A549 (cell line): ENCODE results near the gene OSBPL6.

ENCODE experiments used
- CEBPB ChIP-seq, 2 experiments: fragments of >200 bp in 1 of 2; sonication (Bioruptor Twin) in 1 of 2; formaldehyde crosslinking in 1 of 2; IDR thresholded peaks; 2 replicates each; pipeline ENCODE4 v1.6.1; 2012 to 2016
- CHD4 ChIP-seq: fragments of 200-600 bp; sonication (generic); IDR thresholded peaks from 2 replicates; pipeline ENCODE4 v1.6.1; 2016; ENCODE audit warnings: antibody characterized with exemption, mild to moderate bottlenecking, borderline replicate concordance
- EP300 ChIP-seq, 2 experiments: fragments of >200 bp; sonication (Bioruptor Twin); formaldehyde crosslinking; IDR thresholded peaks; 2 replicates in 1 of 2; 3 replicates in 1 of 2; pipeline ENCODE4 v1.6.1; 2016 to 2017
- HOXA7 ChIP-seq: fragments of 250-450 bp; sonication (Bioruptor Pico); IDR thresholded peaks from 2 replicates; pipeline ENCODE4 v1.5.0; 2020; ENCODE audit warnings: mild to moderate bottlenecking, moderate library complexity
- JUN ChIP-seq, 2 experiments: fragments of >200 bp; sonication (Bioruptor Twin); formaldehyde crosslinking; IDR thresholded peaks; 2 replicates in 1 of 2; 3 replicates in 1 of 2; pipeline ENCODE4 v1.6.1; 2016 to 2017
- KDM1A ChIP-seq: fragments of 200-600 bp; sonication (generic); IDR thresholded peaks from 2 replicates; pipeline ENCODE4 v1.6.1; 2016; ENCODE audit warnings: low read depth, mild to moderate bottlenecking
- POLR2A ChIP-seq: IDR thresholded peaks from 2 replicates; pipeline ENCODE4 v1.6.1; 2012; ENCODE audit warnings: mild to moderate bottlenecking, low read length
- RARB ChIP-seq: fragments of 250-450 bp; sonication (Bioruptor Pico); IDR thresholded peaks from 2 replicates; pipeline ENCODE4 v1.8.0; 2021; ENCODE audit warnings: mild to moderate bottlenecking, moderate library complexity
- REST ChIP-seq: fragments of 200-600 bp; sonication (generic); IDR thresholded peaks from 2 replicates; pipeline ENCODE4 v1.6.1; 2016; ENCODE audit warnings: antibody characterized with exemption, mild to moderate bottlenecking, moderate library complexity
- SREBF2 ChIP-seq: fragments of 450-650 bp; IDR thresholded peaks from 2 replicates; pipeline ENCODE4 v1.6.1; 2014; ENCODE audit warnings: mild to moderate bottlenecking, moderate library complexity
- TFCP2L1 ChIP-seq: fragments of 250-450 bp; sonication (Bioruptor Pico); IDR thresholded peaks from 2 replicates; pipeline ENCODE4 v1.5.0; 2021; ENCODE audit warnings: mild to moderate bottlenecking
- USF2 ChIP-seq: fragments of 450-650 bp; IDR thresholded peaks from 2 replicates; pipeline ENCODE4 v1.6.1; 2014; ENCODE audit warnings: antibody characterized with exemption
- TF ChIP-seq, protein P1 (sequence below): fragments of >200 bp; sonication (Bioruptor Twin); formaldehyde crosslinking; IDR thresholded peaks from 3 replicates; pipeline ENCODE4 v1.5.1; 2016

GRCh38 chr2:178177066-178177679, 17.1 kb upstream of the OSBPL6 start:
- TF ChIP-seq RARB (no peak), EP300 (IDR thresholded peaks at IDR 0.05) (no peak), KDM1A (no peak), HOXA7 (CRISPR knock-in tag) (no peak), POLR2A (no peak), JUN (IDR thresholded peaks at IDR 0.05) (no peak), CHD4 (no peak), SREBF2 (no peak), REST (no peak), CEBPB (IDR thresholded peaks at IDR 0.05) (no peak), USF2 (no peak), TFCP2L1 (no peak)
- TF ChIP-seq, protein P1, sequence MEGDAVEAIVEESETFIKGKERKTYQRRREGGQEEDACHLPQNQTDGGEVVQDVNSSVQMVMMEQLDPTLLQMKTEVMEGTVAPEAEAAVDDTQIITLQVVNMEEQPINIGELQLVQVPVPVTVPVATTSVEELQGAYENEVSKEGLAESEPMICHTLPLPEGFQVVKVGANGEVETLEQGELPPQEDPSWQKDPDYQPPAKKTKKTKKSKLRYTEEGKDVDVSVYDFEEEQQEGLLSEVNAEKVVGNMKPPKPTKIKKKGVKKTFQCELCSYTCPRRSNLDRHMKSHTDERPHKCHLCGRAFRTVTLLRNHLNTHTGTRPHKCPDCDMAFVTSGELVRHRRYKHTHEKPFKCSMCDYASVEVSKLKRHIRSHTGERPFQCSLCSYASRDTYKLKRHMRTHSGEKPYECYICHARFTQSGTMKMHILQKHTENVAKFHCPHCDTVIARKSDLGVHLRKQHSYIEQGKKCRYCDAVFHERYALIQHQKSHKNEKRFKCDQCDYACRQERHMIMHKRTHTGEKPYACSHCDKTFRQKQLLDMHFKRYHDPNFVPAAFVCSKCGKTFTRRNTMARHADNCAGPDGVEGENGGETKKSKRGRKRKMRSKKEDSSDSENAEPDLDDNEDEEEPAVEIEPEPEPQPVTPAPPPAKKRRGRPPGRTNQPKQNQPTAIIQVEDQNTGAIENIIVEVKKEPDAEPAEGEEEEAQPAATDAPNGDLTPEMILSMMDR = no peak
